Lower leg skin (tissue), 4 donors: Measurements from ENCODE around the gene NPW. TPM values are rescaled to one million over a fixed set of nuclear protein-coding genes. Genes with fewer than 3 reads are reported as not detected.
A peak's percentile ranks its signal among the peaks of the same experiment; 100 is the strongest.

ENCODE experiments used
- DNase-seq, 2 donors: peaks; one replicate each; pipeline ENCODE4 v3.0.0-alpha.2; 2019; ENCODE audit warnings: low spot score in 2 of 2
- H3K4me3 ChIP-seq: fragments of 200-600 bp; sonication (generic); 2 replicates; pipeline ENCODE4 v1.5.1; 2017; ENCODE audit warnings: mild to moderate bottlenecking, low read depth; ENCODE audit not compliant: poor library complexity, severe bottlenecking
- POLR2A ChIP-seq, 2 donors: fragments of 450-650 bp; IDR thresholded peaks; one replicate each; pipeline ENCODE4 v1.6.1; 2016 to 2017; ENCODE audit warnings: antibody characterized with exemption in 2 of 2, mild to moderate bottlenecking in 1 of 2, moderate library complexity in 1 of 2
- WGBS, 2 donors: methylation state at CpG; one replicate each; pipeline ENCODE4 v1.1.5; 2018; 5-methylcytosine and 5-hydroxymethylcytosine counted together
- intact Hi-C: fragments of 100-400 bp; cut with DNase I; formaldehyde crosslinking; loops from one replicate; pipeline ENCODE4 v1.15.0; 2023; ENCODE audit warnings: low total_unique reads
- total RNA-seq, 4 donors: library from RNA; depleted of rRNA; stranded (reverse); fragments of >200 nt; gene quantifications; one replicate each; pipeline ENCODE4 v1.1.0, GENCODE V29; 2016
- TF ChIP-seq, protein P1 (sequence below), 3 donors: fragments of 450-650 bp; IDR thresholded peaks; one replicate each; pipeline ENCODE4 v1.5.1; 2016; ENCODE audit warnings: antibody characterized with exemption in 3 of 3, mild to moderate bottlenecking in 3 of 3, moderate library complexity in 2 of 3

Gene NPW
- total RNA-seq, 4 donors from 2014 or later: 0.38 to 3.9 (median 1.6) TPM; not detected in 1

- TF ChIP-seq, protein P1, sequence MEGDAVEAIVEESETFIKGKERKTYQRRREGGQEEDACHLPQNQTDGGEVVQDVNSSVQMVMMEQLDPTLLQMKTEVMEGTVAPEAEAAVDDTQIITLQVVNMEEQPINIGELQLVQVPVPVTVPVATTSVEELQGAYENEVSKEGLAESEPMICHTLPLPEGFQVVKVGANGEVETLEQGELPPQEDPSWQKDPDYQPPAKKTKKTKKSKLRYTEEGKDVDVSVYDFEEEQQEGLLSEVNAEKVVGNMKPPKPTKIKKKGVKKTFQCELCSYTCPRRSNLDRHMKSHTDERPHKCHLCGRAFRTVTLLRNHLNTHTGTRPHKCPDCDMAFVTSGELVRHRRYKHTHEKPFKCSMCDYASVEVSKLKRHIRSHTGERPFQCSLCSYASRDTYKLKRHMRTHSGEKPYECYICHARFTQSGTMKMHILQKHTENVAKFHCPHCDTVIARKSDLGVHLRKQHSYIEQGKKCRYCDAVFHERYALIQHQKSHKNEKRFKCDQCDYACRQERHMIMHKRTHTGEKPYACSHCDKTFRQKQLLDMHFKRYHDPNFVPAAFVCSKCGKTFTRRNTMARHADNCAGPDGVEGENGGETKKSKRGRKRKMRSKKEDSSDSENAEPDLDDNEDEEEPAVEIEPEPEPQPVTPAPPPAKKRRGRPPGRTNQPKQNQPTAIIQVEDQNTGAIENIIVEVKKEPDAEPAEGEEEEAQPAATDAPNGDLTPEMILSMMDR (IDR thresholded peaks at IDR 0.05): no peak
- no peak for TF ChIP-seq POLR2A (IDR thresholded peaks at IDR 0.05)
- no peak for DNase-seq
- intact Hi-C loops: no loop called here
- WGBS, 2 donors: 12% methylated on average over 26 of the region's 59 CpGs; no CpG with 5 or more reads in 1 of the 2 donors
- peak within 1 kb of the TSS; percentile 31 for H3K4me3 ChIP-seq
Measured at GRCh38 chr16:2026461-2027023, 7.0 kb downstream of the NPW start, which contains the start of gene NHERF2. NHERF2 (plus strand) TSS chr16:2026902; CDS start chr16:2027006, 104 bp downstream.

DNA sequence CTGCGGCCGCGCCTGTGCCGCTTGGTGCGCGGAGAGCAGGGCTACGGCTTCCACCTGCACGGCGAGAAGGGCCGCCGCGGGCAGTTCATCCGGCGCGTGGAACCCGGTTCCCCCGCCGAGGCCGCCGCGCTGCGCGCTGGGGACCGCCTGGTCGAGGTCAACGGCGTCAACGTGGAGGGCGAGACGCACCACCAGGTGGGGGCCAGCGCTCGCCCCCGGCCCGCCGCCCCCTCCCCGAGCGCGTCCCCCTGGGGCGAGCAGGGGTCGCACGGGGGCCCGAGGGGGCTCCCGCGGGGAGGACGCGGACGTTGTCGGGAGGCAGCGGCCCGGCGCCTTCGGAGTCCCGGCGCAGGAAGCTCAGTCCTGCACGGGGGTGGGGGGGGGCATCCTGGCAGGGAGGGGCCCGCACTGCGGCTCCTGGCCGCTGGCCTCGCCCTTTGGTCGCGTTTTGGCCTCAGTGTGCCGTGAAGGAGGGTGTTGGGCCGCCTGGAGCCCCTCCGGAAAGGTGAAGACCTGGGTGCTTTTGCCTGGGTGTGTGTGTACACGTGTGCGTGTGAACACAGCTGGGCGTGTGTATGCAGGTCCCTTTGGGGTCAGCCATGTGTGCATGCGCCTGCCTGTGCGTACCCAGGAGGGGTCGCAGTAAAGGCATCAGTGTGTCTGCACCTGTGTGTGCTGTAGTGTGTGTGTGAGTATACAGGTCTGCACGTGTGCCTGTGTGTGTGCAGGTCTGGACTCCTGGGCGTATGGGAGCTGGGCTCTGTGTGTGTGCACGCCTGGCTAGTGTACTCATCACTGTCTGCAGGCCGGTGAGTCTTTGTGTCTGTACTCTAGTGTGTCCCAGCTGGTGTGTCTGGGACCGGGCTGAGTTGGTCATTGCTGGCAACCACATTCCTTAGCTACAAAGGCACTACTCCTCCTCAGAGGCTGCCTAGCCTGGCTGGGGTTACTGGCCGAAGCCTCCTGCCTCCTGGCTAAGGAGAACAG lies 7.7 kb downstream of the NPW start:
- intact Hi-C loops: no loop called here
- H3K4me3 ChIP-seq: peak overlapping the region; percentile 31
- DNase-seq: no peak
- no peak for TF ChIP-seq POLR2A (IDR thresholded peaks at IDR 0.05)
- TF ChIP-seq, protein P1 (IDR thresholded peaks at IDR 0.05): no peak
- 9 to 15% methylated on average over 14 to 27 of the region's 76 CpGs for WGBS, 2 donors

- no peak overlapping the region for H3K4me3 ChIP-seq
- no peak for DNase-seq
- intact Hi-C loops: no loop called here
- no peak for TF ChIP-seq POLR2A (IDR thresholded peaks at IDR 0.05)
- TF ChIP-seq, protein P1 (IDR thresholded peaks at IDR 0.05): no peak
- WGBS, 2 donors: 83 to 87% methylated on average over 3 of the region's 3 CpGs
Measured at GRCh38 chr16:2028146-2028545, 8.6 kb downstream of the NPW start.

- intact Hi-C loops: no loop called here
- WGBS, 2 donors: 77 to 86% methylated on average over 10 to 18 of the region's 18 CpGs
- no peak for DNase-seq
- no peak for TF ChIP-seq POLR2A (IDR thresholded peaks at IDR 0.05)
- TF ChIP-seq, protein P1 (IDR thresholded peaks at IDR 0.05): no peak
- no peak overlapping the region for H3K4me3 ChIP-seq
Measured at GRCh38 chr16:2028620-2029220, 9.1 kb downstream of the NPW start.

DNA sequence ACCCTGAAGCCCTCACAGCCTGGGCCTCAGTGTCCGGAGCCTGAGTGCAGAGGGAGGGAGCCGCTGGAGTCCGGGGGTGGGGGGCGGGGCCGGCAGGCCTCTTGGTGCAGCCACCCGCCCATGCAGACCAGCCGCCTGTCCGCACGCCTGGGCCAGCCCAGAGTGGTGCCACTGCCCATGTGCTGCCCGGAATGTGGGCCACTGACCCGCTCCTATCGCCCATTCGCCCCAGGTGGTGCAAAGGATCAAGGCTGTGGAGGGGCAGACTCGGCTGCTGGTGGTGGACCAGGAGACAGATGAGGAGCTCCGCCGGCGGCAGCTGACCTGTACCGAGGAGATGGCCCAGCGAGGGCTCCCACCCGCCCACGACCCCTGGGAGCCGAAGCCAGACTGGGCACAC lies 9.8 kb downstream of the NPW start:
- intact Hi-C loops: no loop called here
- no peak overlapping the region for H3K4me3 ChIP-seq
- TF ChIP-seq POLR2A (IDR thresholded peaks at IDR 0.05): no peak
- TF ChIP-seq, protein P1 (IDR thresholded peaks at IDR 0.05): no peak
- DNase-seq: no peak
- 85 to 86% methylated on average over 5 to 18 of the region's 22 CpGs for WGBS, 2 donors
